Mesothelial cell of epicardium (in vitro differentiated cells): ENCODE measurements around the gene RHOU. TPM values are rescaled to one million over a fixed set of nuclear protein-coding genes. Genes with fewer than 3 reads are reported as not detected.

ENCODE experiments used
- DNase-seq, 2 experiments: peaks; one replicate each; pipeline ENCODE4 v3.0.0; 2021; ENCODE audit warnings: low spot score in 2 of 2; ENCODE audit not compliant: unreplicated experiment in 2 of 2
- H3K27ac Mint-ChIP-seq: 2 replicates; pipeline ENCODE4 v1.8.0; 2021; ENCODE audit warnings: mixed read lengths
- H3K27me3 Mint-ChIP-seq: 2 replicates; pipeline ENCODE4 v1.8.0; 2021; ENCODE audit warnings: low read depth, mixed read lengths
- H3K36me3 Mint-ChIP-seq: 2 replicates; pipeline ENCODE4 v1.8.0; 2021; ENCODE audit warnings: mixed read lengths
- H3K4me1 Mint-ChIP-seq: 2 replicates; pipeline ENCODE4 v1.8.0; 2021; ENCODE audit warnings: mixed read lengths
- H3K4me3 Mint-ChIP-seq: 2 replicates; pipeline ENCODE4 v1.8.0; 2021; ENCODE audit warnings: mild to moderate bottlenecking, moderate library complexity, mixed read lengths
- H3K9me3 Mint-ChIP-seq: 2 replicates; pipeline ENCODE4 v1.8.0; 2021; ENCODE audit warnings: mixed read lengths
- total RNA-seq: library from RNA; stranded (reverse); gene quantifications from 3 replicates; pipeline ENCODE4 v1.2.1, GENCODE V29; 2021
- TF ChIP-seq, protein P1 (sequence below): fragments of 200-600 bp; sonication (generic); IDR thresholded peaks from one replicate; pipeline ENCODE4 v1.5.0; 2021; ENCODE audit warnings: antibody characterized with exemption; ENCODE audit not compliant: unreplicated experiment

Gene RHOU
- total RNA-seq, 1 donor from 2014 or later = 39.8 TPM

GRCh38 chr1:228783418-228784040 is 48.2 kb downstream of the RHOU start:
- Mint-ChIP-seq H3K4me1 (peaks cover 9% of the 10 kb centered on the region), H3K9me3 (no peaks in the 10 kb centered on the region), H3K27me3 (peaks cover 9% of the 10 kb centered on the region), H3K4me3 (no peak overlapping the region), H3K27ac (no peak overlapping the region), H3K36me3 (no peaks in the 10 kb centered on the region)
- no peak for DNase-seq
- TF ChIP-seq, protein P1, sequence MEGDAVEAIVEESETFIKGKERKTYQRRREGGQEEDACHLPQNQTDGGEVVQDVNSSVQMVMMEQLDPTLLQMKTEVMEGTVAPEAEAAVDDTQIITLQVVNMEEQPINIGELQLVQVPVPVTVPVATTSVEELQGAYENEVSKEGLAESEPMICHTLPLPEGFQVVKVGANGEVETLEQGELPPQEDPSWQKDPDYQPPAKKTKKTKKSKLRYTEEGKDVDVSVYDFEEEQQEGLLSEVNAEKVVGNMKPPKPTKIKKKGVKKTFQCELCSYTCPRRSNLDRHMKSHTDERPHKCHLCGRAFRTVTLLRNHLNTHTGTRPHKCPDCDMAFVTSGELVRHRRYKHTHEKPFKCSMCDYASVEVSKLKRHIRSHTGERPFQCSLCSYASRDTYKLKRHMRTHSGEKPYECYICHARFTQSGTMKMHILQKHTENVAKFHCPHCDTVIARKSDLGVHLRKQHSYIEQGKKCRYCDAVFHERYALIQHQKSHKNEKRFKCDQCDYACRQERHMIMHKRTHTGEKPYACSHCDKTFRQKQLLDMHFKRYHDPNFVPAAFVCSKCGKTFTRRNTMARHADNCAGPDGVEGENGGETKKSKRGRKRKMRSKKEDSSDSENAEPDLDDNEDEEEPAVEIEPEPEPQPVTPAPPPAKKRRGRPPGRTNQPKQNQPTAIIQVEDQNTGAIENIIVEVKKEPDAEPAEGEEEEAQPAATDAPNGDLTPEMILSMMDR = no peak

GRCh38 chr1:228784181-228784580 is 48.9 kb downstream of the RHOU start:
- no peak for DNase-seq
- Mint-ChIP-seq H3K4me1 (peaks cover 9% of the 10 kb centered on the region), H3K27me3 (peaks cover 9% of the 10 kb centered on the region), H3K27ac (no peak overlapping the region), H3K9me3 (no peaks in the 10 kb centered on the region), H3K36me3 (no peaks in the 10 kb centered on the region), H3K4me3 (no peak overlapping the region)
- TF ChIP-seq, protein P1 = no peak

DNA sequence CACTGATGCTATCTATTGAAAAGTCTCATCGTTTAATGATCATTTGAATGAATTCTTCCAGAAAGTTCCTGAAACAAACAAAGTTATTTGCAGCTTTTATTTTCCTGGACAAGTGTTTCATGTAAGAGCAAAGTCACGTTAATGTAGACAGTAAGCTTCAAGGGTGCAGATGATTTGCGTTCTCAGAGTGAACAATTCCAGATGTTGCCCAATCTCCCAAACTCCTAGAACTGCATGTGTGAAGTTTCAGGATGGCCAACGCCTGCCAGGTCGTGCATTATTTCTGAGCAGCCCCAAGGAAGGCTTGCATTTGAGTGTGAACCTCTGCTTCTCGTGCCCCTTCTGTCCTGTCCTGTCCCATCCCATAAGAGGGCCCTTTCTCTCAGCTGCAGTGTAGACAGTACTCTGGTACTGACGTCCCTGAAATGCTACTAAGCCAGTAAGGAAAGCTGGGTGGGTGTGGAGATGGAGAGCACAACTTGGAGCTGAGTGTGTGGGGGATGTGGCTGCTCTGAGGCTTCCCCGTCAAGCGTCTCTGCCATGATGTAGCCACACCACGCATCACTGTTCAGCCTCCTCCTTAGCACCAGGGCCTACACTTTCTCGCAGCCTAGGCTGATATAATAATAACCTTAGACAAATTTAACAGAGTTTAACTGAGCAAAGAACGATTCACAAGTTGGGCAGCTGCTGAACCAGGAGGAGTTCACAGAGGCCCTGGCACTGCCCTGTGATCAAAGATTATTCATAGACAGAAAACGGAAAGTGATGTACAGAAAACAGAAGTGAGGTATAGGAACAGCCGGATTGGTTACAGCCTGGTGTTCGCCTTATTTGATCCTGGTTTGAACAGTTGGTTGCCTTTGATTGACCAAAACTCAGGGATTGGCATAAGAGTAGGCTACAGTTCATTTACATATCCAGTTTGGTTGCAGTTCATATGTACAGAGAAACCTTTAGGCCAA is 50.4 kb downstream of the RHOU start:
- no peaks in the 10 kb centered on the region for H3K9me3 Mint-ChIP-seq
- H3K4me3 Mint-ChIP-seq = no peak overlapping the region
- H3K27ac Mint-ChIP-seq = no peak overlapping the region
- H3K27me3 Mint-ChIP-seq = peaks cover 4% of the 10 kb centered on the region
- TF ChIP-seq, protein P1 = no peak
- DNase-seq = no peak
- H3K36me3 Mint-ChIP-seq = no peaks in the 10 kb centered on the region
- H3K4me1 Mint-ChIP-seq = peaks cover 7% of the 10 kb centered on the region

DNA sequence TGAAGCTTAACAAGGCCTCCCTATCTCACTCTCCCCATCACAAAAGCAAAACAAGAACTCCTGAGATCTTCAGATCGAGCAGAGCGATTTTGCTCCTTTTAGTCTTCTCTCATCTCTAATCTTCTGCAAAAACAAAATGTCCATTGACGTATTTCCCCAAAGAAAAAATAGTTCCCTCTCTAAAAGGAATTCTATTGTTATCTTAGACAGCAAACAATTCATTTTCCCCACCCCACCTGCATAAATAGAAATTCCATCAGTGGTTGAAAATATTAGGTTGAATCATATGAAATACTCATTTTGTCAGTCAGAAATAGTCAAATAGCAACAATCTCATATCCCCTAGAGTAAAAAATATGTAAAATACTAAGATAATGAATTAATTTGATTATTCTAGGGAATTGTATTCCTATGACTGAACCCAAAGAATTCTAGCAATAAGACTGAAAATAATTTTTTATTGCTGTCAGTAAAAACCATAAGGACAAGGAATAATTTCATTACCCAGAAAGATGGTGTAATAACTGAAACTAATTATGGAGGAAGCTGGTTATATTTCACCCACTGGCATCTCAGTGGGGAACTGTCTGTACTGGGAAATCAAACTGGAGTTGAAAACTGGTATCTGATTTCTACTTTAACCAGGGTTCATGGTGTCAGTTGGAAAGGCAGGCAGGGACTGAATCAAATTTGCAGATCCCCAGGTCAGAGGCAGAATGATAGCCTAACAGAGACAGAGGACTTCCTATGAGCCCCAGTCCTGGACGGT is 51.3 kb downstream of the RHOU start:
- peaks cover 4% of the 10 kb centered on the region for H3K27me3 Mint-ChIP-seq
- H3K36me3 Mint-ChIP-seq = no peaks in the 10 kb centered on the region
- H3K4me3 Mint-ChIP-seq = no peak overlapping the region
- H3K9me3 Mint-ChIP-seq = no peaks in the 10 kb centered on the region
- no peak for DNase-seq
- peaks cover 7% of the 10 kb centered on the region for H3K4me1 Mint-ChIP-seq
- TF ChIP-seq, protein P1 = no peak
- H3K27ac Mint-ChIP-seq = no peak overlapping the region

GRCh38 chr1:228791791-228792190 is 56.5 kb downstream of the RHOU start:
- Mint-ChIP-seq H3K4me1 (no peaks in the 10 kb centered on the region), H3K27ac (no peak overlapping the region), H3K36me3 (no peaks in the 10 kb centered on the region), H3K27me3 (peaks cover 2% of the 10 kb centered on the region), H3K9me3 (no peaks in the 10 kb centered on the region), H3K4me3 (no peak overlapping the region)
- TF ChIP-seq, protein P1 = no peak
- no peak for DNase-seq
